Mucosa of rectum (tissue), 2 donors: ENCODE data around the gene FN3KRP.

Experiments
- H3K27ac ChIP-seq, 2 donors: one replicate each; pipeline ENCODE4 v1.7.0; 2013; ENCODE audit warnings: inconsistent platforms in 2 of 2, low read depth in 2 of 2, low read length in 2 of 2
- H3K27me3 ChIP-seq, 2 donors: one replicate each; pipeline ENCODE4 v1.7.0; 2013; ENCODE audit warnings: low read length in 2 of 2; ENCODE audit not compliant: control insufficient read depth in 2 of 2, insufficient read depth in 2 of 2
- H3K36me3 ChIP-seq, 2 donors: one replicate each; pipeline ENCODE4 v1.7.0; 2013; ENCODE audit warnings: low read length in 2 of 2; ENCODE audit not compliant: control insufficient read depth in 2 of 2, insufficient read depth in 2 of 2
- H3K4me1 ChIP-seq, 2 donors: one replicate each; pipeline ENCODE4 v1.7.0; 2013; ENCODE audit warnings: low read length in 2 of 2, mild to moderate bottlenecking in 1 of 2; ENCODE audit not compliant: control insufficient read depth in 2 of 2, insufficient read depth in 2 of 2
- H3K4me3 ChIP-seq, 2 donors: one replicate each; pipeline ENCODE4 v1.7.0; 2013; ENCODE audit warnings: low read length in 2 of 2
- H3K9ac ChIP-seq, 2 donors: one replicate each; pipeline ENCODE4 v1.7.0; 2013; ENCODE audit warnings: low read length in 2 of 2, low read depth in 1 of 2, mild to moderate bottlenecking in 1 of 2
- H3K9me3 ChIP-seq, 2 donors: one replicate each; pipeline ENCODE4 v1.7.0; 2013; ENCODE audit warnings: low read length in 2 of 2; ENCODE audit not compliant: control insufficient read depth in 2 of 2
- donor health status: healthy.
- donor health status: Normal muscosa, but diverticular disease.

FN3KRP gene

DNA sequence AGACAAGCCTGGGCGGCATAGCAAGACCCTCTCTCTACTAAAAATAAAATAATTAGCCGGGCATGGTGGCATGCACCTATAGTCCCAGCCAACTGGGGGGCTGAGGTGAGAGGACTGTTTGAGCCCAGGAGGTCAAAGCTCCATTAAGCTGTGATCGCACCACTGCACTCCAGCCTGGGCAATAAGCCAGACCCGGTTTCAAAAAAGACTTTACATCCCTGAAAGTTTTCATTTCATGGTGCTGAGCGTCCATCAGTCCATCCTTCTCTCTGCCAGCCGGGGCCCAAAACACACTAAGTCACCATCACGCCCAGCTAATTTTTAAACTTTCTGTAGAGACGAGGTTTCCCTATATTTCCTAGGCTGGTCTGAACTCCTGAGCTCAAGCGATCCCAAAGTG, 28.6 kb upstream of the FN3KRP start:
- Histone ChIP-seq H3K27me3 (no peaks in the 10 kb centered on the region), H3K4me3 (no peak overlapping the region), H3K9me3 (no peaks in the 10 kb centered on the region), H3K9ac (no peak overlapping the region), H3K4me1 (peaks cover 6 to 7% of the 10 kb centered on the region in 2 donors), H3K27ac (no peak overlapping the region), H3K36me3 (peaks cover 0 to 11% of the 10 kb centered on the region in 2 donors)

GRCh38 chr17:82689077-82689476, 27.4 kb upstream of the FN3KRP start:
- H3K27me3 ChIP-seq: no peaks in the 10 kb centered on the region
- H3K27ac ChIP-seq: no peak overlapping the region
- H3K4me3 ChIP-seq: no peak overlapping the region
- no peak overlapping the region for H3K9ac ChIP-seq
- peaks cover 6 to 7% of the 10 kb centered on the region in 2 donors for H3K4me1 ChIP-seq
- H3K9me3 ChIP-seq: no peaks in the 10 kb centered on the region
- H3K36me3 ChIP-seq: peaks cover 0 to 11% of the 10 kb centered on the region in 2 donors

- no peaks in the 10 kb centered on the region for H3K27me3 ChIP-seq
- H3K9ac ChIP-seq: no peak overlapping the region
- no peaks in the 10 kb centered on the region for H3K9me3 ChIP-seq
- no peaks in the 10 kb centered on the region for H3K4me1 ChIP-seq
- no peak overlapping the region for H3K27ac ChIP-seq
- H3K36me3 ChIP-seq: peaks cover 0 to 11% of the 10 kb centered on the region in 2 donors
- H3K4me3 ChIP-seq: no peak overlapping the region
These were observed 25.6 kb upstream of the FN3KRP start for GRCh38 chr17:82690786-82691489.

DNA sequence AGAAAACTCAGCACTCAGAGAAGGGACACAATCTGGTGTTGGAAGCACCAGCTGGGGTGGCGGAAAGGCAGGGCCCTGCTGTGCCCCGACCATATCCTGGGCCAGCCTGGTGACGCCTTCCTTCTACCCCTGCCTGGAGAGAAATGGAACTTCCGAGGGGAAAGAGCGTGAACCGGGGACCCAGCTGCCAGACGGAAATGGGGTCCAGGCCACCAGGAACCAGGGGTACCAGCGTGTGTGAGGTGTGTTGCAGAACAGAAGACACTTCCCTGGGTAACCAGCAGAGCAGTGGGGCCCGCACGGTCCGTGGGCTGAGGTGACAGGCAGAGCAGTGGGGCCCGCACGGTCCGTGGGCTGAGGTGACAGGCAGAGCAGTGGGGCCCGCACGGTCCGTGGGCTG, 24.8 kb upstream of the FN3KRP start:
- Histone ChIP-seq H3K4me3 (no peak overlapping the region), H3K4me1 (peaks cover 0 to under 1% of the 10 kb centered on the region in 2 donors), H3K36me3 (peaks cover 0 to 11% of the 10 kb centered on the region in 2 donors), H3K9ac (no peak overlapping the region), H3K27ac (no peak overlapping the region), H3K9me3 (no peaks in the 10 kb centered on the region), H3K27me3 (no peaks in the 10 kb centered on the region)

- peaks cover 0 to 11% of the 10 kb centered on the region in 2 donors for H3K36me3 ChIP-seq
- H3K4me1 ChIP-seq: peaks cover 5 to 6% of the 10 kb centered on the region in 2 donors
- no peak overlapping the region for H3K4me3 ChIP-seq
- H3K9me3 ChIP-seq: no peaks in the 10 kb centered on the region
- H3K27me3 ChIP-seq: no peaks in the 10 kb centered on the region
- no peak overlapping the region for H3K27ac ChIP-seq
- H3K9ac ChIP-seq: no peak overlapping the region
These were observed 24.2 kb upstream of the FN3KRP start for GRCh38 chr17:82692268-82692667.

DNA sequence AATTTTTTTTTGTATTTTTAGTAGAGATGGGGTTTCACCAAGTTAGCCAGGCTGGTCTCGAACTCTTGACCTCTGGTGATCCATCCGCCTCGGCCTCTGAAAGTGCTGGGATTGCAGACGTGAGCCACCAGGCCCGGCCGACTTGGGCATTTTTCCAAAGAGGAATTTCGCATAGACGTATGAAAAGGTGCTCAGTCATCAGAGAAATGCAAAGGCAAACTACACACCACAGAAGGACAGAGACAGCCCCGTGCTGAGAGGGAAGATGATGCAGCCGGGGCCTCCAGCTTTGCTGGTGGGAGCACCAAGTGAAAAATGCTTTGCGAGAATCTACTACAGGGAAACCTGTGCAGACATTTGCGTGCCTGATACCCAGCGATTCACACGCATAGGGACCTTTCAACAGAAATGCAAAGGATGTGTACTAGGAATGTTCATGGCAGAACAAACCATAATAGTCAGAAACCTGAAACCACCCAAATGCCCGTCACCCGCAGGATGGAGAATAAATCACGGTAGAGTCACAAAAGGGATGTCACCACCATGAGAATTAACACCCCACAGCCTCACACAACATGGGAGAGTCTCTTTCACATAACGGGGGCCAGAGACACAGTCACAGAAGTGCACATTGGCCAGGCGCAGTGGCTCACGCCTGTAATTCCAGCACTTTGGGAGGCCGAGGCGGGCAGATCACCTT, 23.2 kb upstream of the FN3KRP start:
- Histone ChIP-seq H3K9me3 (no peaks in the 10 kb centered on the region), H3K27me3 (no peaks in the 10 kb centered on the region), H3K4me3 (no peak overlapping the region), H3K9ac (no peak overlapping the region), H3K36me3 (peaks cover 0 to 11% of the 10 kb centered on the region in 2 donors), H3K27ac (no peak overlapping the region), H3K4me1 (peaks cover 10 to 11% of the 10 kb centered on the region in 2 donors)

- H3K36me3 ChIP-seq: peaks cover 0 to 11% of the 10 kb centered on the region in 2 donors
- H3K9me3 ChIP-seq: no peaks in the 10 kb centered on the region
- H3K4me3 ChIP-seq: no peak overlapping the region
- H3K27ac ChIP-seq: no peak overlapping the region
- H3K27me3 ChIP-seq: no peaks in the 10 kb centered on the region
- no peak overlapping the region for H3K9ac ChIP-seq
- H3K4me1 ChIP-seq: peaks cover 16 to 17% of the 10 kb centered on the region in 2 donors
These were observed 21.9 kb upstream of the FN3KRP start for GRCh38 chr17:82694647-82695046.

DNA sequence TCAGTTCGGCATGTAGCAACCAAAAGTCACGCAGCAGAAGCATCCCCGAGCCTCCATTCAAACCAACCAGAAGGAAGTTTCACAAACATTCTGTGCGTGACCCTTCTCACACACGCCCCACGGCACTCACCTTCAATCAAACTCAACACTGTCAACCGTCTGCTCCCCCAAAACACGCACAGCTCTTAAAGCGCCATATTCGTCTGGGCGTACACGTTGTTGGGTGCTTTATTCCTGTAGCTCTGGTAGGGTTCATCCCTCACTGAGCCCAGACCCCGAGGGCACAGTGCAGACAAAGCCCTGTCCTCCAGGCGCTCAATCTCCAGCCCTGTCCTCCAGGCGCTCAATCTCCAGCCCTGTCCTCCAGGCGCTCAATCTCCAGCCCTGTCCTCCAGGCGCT, 20.2 kb upstream of the FN3KRP start:
- H3K27ac ChIP-seq: no peak overlapping the region
- no peak overlapping the region for H3K4me3 ChIP-seq
- H3K36me3 ChIP-seq: peaks cover 0 to 3% of the 10 kb centered on the region in 2 donors
- peaks cover 17 to 22% of the 10 kb centered on the region in 2 donors for H3K4me1 ChIP-seq
- H3K27me3 ChIP-seq: no peaks in the 10 kb centered on the region
- H3K9me3 ChIP-seq: no peaks in the 10 kb centered on the region
- H3K9ac ChIP-seq: no peak overlapping the region

GRCh38 chr17:82696916-82697807, 19.3 kb upstream of the FN3KRP start:
- H3K4me3 ChIP-seq: peak overlapping the region; percentile 70 to 75
- H3K9ac ChIP-seq: peak overlapping the region; percentile 60 to 66
- no peaks in the 10 kb centered on the region for H3K27me3 ChIP-seq
- H3K36me3 ChIP-seq: no peaks in the 10 kb centered on the region
- H3K9me3 ChIP-seq: no peaks in the 10 kb centered on the region
- H3K27ac ChIP-seq: peak overlapping the region in 1 of 2 donors; percentile 38
- peaks cover 23 to 27% of the 10 kb centered on the region in 2 donors for H3K4me1 ChIP-seq

GRCh38 chr17:82697808-82698064, 18.8 kb upstream of the FN3KRP start:
- H3K27ac ChIP-seq: peak overlapping the region in 1 of 2 donors; percentile 38
- H3K4me3 ChIP-seq: peak overlapping the region; percentile 70 to 75
- H3K27me3 ChIP-seq: no peaks in the 10 kb centered on the region
- H3K4me1 ChIP-seq: peaks cover 26 to 33% of the 10 kb centered on the region in 2 donors
- no peaks in the 10 kb centered on the region for H3K9me3 ChIP-seq
- no peaks in the 10 kb centered on the region for H3K36me3 ChIP-seq
- H3K9ac ChIP-seq: peak overlapping the region in 1 of 2 donors; percentile 66
